HL-60 (cell line): Measurements from ENCODE around the gene MAP3K19.

Experiments
- GABPA ChIP-seq: IDR thresholded peaks from 2 replicates; pipeline ENCODE4 v1.6.1; 2012; ENCODE audit warnings: low read depth
- POLR2AphosphoS5 ChIP-seq: IDR thresholded peaks from 2 replicates; pipeline ENCODE4 v1.6.1; 2012; ENCODE audit warnings: low read depth
- TF ChIP-seq, protein P1 (sequence below): IDR thresholded peaks from one replicate; pipeline ENCODE4 v1.5.1; 2011; ENCODE audit warnings: low read length, control low read depth, inconsistent platforms; ENCODE audit not compliant: insufficient read depth
- TF ChIP-seq, protein P2 (sequence below): IDR thresholded peaks from 2 replicates; pipeline ENCODE4 v1.6.1; 2012; ENCODE audit warnings: low read depth; ENCODE audit not compliant: insufficient replicate concordance

- TF ChIP-seq, protein P1, sequence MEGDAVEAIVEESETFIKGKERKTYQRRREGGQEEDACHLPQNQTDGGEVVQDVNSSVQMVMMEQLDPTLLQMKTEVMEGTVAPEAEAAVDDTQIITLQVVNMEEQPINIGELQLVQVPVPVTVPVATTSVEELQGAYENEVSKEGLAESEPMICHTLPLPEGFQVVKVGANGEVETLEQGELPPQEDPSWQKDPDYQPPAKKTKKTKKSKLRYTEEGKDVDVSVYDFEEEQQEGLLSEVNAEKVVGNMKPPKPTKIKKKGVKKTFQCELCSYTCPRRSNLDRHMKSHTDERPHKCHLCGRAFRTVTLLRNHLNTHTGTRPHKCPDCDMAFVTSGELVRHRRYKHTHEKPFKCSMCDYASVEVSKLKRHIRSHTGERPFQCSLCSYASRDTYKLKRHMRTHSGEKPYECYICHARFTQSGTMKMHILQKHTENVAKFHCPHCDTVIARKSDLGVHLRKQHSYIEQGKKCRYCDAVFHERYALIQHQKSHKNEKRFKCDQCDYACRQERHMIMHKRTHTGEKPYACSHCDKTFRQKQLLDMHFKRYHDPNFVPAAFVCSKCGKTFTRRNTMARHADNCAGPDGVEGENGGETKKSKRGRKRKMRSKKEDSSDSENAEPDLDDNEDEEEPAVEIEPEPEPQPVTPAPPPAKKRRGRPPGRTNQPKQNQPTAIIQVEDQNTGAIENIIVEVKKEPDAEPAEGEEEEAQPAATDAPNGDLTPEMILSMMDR = no peak
- no peak for TF ChIP-seq POLR2AphosphoS5
- TF ChIP-seq, protein P2, sequence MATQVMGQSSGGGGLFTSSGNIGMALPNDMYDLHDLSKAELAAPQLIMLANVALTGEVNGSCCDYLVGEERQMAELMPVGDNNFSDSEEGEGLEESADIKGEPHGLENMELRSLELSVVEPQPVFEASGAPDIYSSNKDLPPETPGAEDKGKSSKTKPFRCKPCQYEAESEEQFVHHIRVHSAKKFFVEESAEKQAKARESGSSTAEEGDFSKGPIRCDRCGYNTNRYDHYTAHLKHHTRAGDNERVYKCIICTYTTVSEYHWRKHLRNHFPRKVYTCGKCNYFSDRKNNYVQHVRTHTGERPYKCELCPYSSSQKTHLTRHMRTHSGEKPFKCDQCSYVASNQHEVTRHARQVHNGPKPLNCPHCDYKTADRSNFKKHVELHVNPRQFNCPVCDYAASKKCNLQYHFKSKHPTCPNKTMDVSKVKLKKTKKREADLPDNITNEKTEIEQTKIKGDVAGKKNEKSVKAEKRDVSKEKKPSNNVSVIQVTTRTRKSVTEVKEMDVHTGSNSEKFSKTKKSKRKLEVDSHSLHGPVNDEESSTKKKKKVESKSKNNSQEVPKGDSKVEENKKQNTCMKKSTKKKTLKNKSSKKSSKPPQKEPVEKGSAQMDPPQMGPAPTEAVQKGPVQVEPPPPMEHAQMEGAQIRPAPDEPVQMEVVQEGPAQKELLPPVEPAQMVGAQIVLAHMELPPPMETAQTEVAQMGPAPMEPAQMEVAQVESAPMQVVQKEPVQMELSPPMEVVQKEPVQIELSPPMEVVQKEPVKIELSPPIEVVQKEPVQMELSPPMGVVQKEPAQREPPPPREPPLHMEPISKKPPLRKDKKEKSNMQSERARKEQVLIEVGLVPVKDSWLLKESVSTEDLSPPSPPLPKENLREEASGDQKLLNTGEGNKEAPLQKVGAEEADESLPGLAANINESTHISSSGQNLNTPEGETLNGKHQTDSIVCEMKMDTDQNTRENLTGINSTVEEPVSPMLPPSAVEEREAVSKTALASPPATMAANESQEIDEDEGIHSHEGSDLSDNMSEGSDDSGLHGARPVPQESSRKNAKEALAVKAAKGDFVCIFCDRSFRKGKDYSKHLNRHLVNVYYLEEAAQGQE = no peak
- no peak for TF ChIP-seq GABPA
These were observed 2.9 kb upstream of the MAP3K19 start for GRCh38 chr2:135050132-135050531.
